ENCODE measurements around the gene PTPRM. TPM values are rescaled to one million over a fixed set of nuclear protein-coding genes. Genes with fewer than 3 reads are reported as not detected.
A peak's percentile ranks its signal among the peaks of the same experiment; 100 is the strongest.

PTPRM gene
- total RNA-seq, 1 experiment from 2014 or later: 42.3 TPM

DNA sequence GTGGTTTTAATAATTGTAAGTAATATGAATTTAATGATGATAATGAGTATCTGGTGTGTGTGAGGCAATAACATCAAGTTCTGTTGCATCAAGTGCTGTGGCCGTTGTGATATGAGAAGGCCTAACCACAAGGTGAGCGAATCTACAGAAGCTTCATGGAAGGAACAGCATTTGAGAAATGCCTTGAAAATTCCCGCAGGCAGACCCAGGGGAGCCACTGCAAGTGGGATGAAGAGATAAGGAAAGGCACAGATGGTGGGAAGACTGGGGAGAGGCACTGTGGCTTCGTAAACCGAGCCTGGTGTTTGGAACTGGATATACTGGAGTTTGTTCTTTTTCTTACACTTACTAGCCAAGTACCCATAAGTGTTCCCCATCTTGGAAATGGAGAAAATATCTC, 357.5 kb downstream of the PTPRM start:
- BruUV-seq (replicated peaks): no TSS peak
- TF ChIP-seq, protein P1, sequence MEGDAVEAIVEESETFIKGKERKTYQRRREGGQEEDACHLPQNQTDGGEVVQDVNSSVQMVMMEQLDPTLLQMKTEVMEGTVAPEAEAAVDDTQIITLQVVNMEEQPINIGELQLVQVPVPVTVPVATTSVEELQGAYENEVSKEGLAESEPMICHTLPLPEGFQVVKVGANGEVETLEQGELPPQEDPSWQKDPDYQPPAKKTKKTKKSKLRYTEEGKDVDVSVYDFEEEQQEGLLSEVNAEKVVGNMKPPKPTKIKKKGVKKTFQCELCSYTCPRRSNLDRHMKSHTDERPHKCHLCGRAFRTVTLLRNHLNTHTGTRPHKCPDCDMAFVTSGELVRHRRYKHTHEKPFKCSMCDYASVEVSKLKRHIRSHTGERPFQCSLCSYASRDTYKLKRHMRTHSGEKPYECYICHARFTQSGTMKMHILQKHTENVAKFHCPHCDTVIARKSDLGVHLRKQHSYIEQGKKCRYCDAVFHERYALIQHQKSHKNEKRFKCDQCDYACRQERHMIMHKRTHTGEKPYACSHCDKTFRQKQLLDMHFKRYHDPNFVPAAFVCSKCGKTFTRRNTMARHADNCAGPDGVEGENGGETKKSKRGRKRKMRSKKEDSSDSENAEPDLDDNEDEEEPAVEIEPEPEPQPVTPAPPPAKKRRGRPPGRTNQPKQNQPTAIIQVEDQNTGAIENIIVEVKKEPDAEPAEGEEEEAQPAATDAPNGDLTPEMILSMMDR (IDR thresholded peaks at IDR 0.05; ENCODE audit: unreplicated experiment): no peak
- CTCF ChIA-PET: no interaction called here
- Mint-ChIP-seq H3K9me3 (ENCODE audit: low read depth, unreplicated experiment) (no peaks in the 10 kb centered on the region), H3K27ac (ENCODE audit: unreplicated experiment) (peak overlapping the region; percentile 97), H3K4me1 (ENCODE audit: low read depth, unreplicated experiment) (peaks cover 85% of the 10 kb centered on the region), H3K4me3 (ENCODE audit: low read depth, unreplicated experiment) (no peak overlapping the region), H3K27me3 (ENCODE audit: unreplicated experiment) (no peaks in the 10 kb centered on the region), H3K36me3 (ENCODE audit: insufficient read depth, unreplicated experiment) (peaks cover 17% of the 10 kb centered on the region)
- intact Hi-C loops (cut with micrococcal nuclease; ENCODE audit: unreplicated experiment): no loop called here
- no peak for DNase-seq

GRCh38 chr18:7926526-7926925, 359.4 kb downstream of the PTPRM start:
- H3K27ac Mint-ChIP-seq (ENCODE audit: unreplicated experiment): peak overlapping the region; percentile 86
- CTCF ChIA-PET: interaction anchor here (0.5 to 1.7 kb wide), 7 partner anchors 15 to 875 kb away, joined by 3 to 11 read pairs (median 5); no protein-coding TSS in a partner anchor
- intact Hi-C loops (cut with micrococcal nuclease; ENCODE audit: unreplicated experiment): loop anchor here (1.0 kb wide), 2 partner anchors 54 to 136 kb away; no protein-coding TSS in a partner anchor
- TF ChIP-seq, protein P1 (IDR thresholded peaks at IDR 0.05; ENCODE audit: unreplicated experiment): peak; percentile 71
- H3K4me3 Mint-ChIP-seq (ENCODE audit: low read depth, unreplicated experiment): peak overlapping the region; percentile 43
- H3K9me3 Mint-ChIP-seq (ENCODE audit: low read depth, unreplicated experiment): no peaks in the 10 kb centered on the region
- no peaks in the 10 kb centered on the region for H3K27me3 Mint-ChIP-seq (ENCODE audit: unreplicated experiment)
- peaks cover 66% of the 10 kb centered on the region for H3K4me1 Mint-ChIP-seq (ENCODE audit: low read depth, unreplicated experiment)
- DNase-seq: peak; percentile 78
- peaks cover 12% of the 10 kb centered on the region for H3K36me3 Mint-ChIP-seq (ENCODE audit: insufficient read depth, unreplicated experiment)
- no TSS peak for BruUV-seq (replicated peaks)

DNA sequence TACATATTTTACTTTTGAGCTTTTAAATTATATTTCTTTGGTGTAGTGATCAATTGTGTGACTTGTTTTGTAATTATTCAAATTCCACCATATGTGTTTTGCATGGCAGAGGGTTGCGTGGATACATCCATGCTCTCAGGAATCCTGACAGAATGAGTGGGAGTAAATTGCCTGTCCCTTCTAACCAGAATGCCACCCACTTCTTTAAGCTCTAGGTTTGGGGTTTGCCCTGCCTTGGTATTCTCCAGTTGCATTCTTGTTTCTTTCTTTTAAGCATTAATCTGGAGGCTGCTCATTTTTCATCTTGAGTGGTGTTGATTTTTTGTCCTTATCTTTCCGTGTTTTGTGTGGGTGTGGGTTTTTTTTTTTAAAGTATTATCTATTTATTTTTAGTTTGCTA, 360.0 kb downstream of the PTPRM start:
- no peak for DNase-seq
- Mint-ChIP-seq H3K9me3 (ENCODE audit: low read depth, unreplicated experiment) (no peaks in the 10 kb centered on the region), H3K36me3 (ENCODE audit: insufficient read depth, unreplicated experiment) (peaks cover 6% of the 10 kb centered on the region), H3K27ac (ENCODE audit: unreplicated experiment) (peak overlapping the region; percentile 86), H3K4me1 (ENCODE audit: low read depth, unreplicated experiment) (peaks cover 66% of the 10 kb centered on the region), H3K27me3 (ENCODE audit: unreplicated experiment) (no peaks in the 10 kb centered on the region), H3K4me3 (ENCODE audit: low read depth, unreplicated experiment) (no peak overlapping the region)
- TF ChIP-seq, protein P1 (IDR thresholded peaks at IDR 0.05; ENCODE audit: unreplicated experiment): no peak
- no TSS peak for BruUV-seq (replicated peaks)
- intact Hi-C loops (cut with micrococcal nuclease; ENCODE audit: unreplicated experiment): no loop called here
- CTCF ChIA-PET: interaction anchor here (0.6 to 1.7 kb wide), 7 partner anchors 14 to 137 kb away, joined by 3 to 11 read pairs (median 4); no protein-coding TSS in a partner anchor

GRCh38 chr18:7931763-7932162, 364.6 kb downstream of the PTPRM start:
- intact Hi-C loops (cut with micrococcal nuclease; ENCODE audit: unreplicated experiment): no loop called here

More at GRCh38 chr18:7931763-7932162, 364.6 kb downstream of the PTPRM start:
- CTCF ChIA-PET: no interaction called here
- no TSS peak for BruUV-seq (replicated peaks)
- Mint-ChIP-seq H3K4me1 (ENCODE audit: low read depth, unreplicated experiment) (peaks cover 24% of the 10 kb centered on the region), H3K4me3 (ENCODE audit: low read depth, unreplicated experiment) (no peak overlapping the region), H3K27me3 (ENCODE audit: unreplicated experiment) (no peaks in the 10 kb centered on the region), H3K36me3 (ENCODE audit: insufficient read depth, unreplicated experiment) (no peaks in the 10 kb centered on the region), H3K27ac (ENCODE audit: unreplicated experiment) (peak overlapping the region; percentile 26), H3K9me3 (ENCODE audit: low read depth, unreplicated experiment) (no peaks in the 10 kb centered on the region)
- TF ChIP-seq, protein P1 (IDR thresholded peaks at IDR 0.05; ENCODE audit: unreplicated experiment): no peak
- DNase-seq: no peak

All from Calu3 (cell line).